Measurements from ENCODE around the gene EEF1A1. TPM values are rescaled to one million over a fixed set of nuclear protein-coding genes. Genes with fewer than 3 reads are reported as not detected.
"Not testable (repeated sequence)": the region's sequence is repeated elsewhere in the genome, so short reads cannot be mapped to it uniquely, and the experiment has no call there.

EEF1A1 gene
- total RNA-seq, 1 experiment from 2014 or later: 10,623 TPM

- no peak overlapping the region for H3K4me3 ChIP-seq (ENCODE audit: low read length)
- H3K9ac ChIP-seq (ENCODE audit: low read length): no peak overlapping the region
- no peaks in the 10 kb centered on the region for H3K9me2 ChIP-seq (replicated peaks; ENCODE audit: insufficient read depth, low read length)
- H3K36me3 ChIP-seq (ENCODE audit: insufficient read depth, low read length): no peaks in the 10 kb centered on the region
- H2AFZ ChIP-seq (ENCODE audit: low read length): no peak overlapping the region
- no peaks in the 10 kb centered on the region for H3K79me2 ChIP-seq (ENCODE audit: low read length)
- peaks cover 2% of the 10 kb centered on the region for H3K4me1 ChIP-seq (ENCODE audit: low read length)
- no peak for DNase-seq
- no peak overlapping the region for H3K4me2 ChIP-seq (ENCODE audit: low read depth, low read length, poor library complexity, severe bottlenecking)
- H3K27me3 ChIP-seq (ENCODE audit: low read length): no peaks in the 10 kb centered on the region
- H3K27ac ChIP-seq (ENCODE audit: low read length): no peak overlapping the region
- H3K9me3 ChIP-seq (ENCODE audit: low read length): no peaks in the 10 kb centered on the region
- no peaks in the 10 kb centered on the region for H4K20me1 ChIP-seq (ENCODE audit: insufficient read depth, low read depth, low read length)
Observed at GRCh38 chr6:73560853-73561407, 40.1 kb upstream of the EEF1A1 start.

GRCh38 chr6:73560182-73560732 lies 39.4 kb upstream of the EEF1A1 start:
- H3K4me3 ChIP-seq (ENCODE audit: low read length): no peak overlapping the region
- no peaks in the 10 kb centered on the region for H3K27me3 ChIP-seq (ENCODE audit: low read length)
- H3K4me2 ChIP-seq (ENCODE audit: low read depth, low read length, poor library complexity, severe bottlenecking): no peak overlapping the region
- no peaks in the 10 kb centered on the region for H4K20me1 ChIP-seq (ENCODE audit: insufficient read depth, low read depth, low read length)
- H3K79me2 ChIP-seq (ENCODE audit: low read length): no peaks in the 10 kb centered on the region
- no peak overlapping the region for H3K27ac ChIP-seq (ENCODE audit: low read length)
- H3K9me2 ChIP-seq (replicated peaks; ENCODE audit: insufficient read depth, low read length): no peaks in the 10 kb centered on the region
- H3K9ac ChIP-seq (ENCODE audit: low read length): no peak overlapping the region
- peaks cover 2% of the 10 kb centered on the region for H3K4me1 ChIP-seq (ENCODE audit: low read length)
- no peak overlapping the region for H2AFZ ChIP-seq (ENCODE audit: low read length)
- H3K36me3 ChIP-seq (ENCODE audit: insufficient read depth, low read length): no peaks in the 10 kb centered on the region
- H3K9me3 ChIP-seq (ENCODE audit: low read length): no peaks in the 10 kb centered on the region
- no peak for DNase-seq

GRCh38 chr6:73559399-73559794 lies 38.6 kb upstream of the EEF1A1 start:
- not testable (repeated sequence) for H2AFZ ChIP-seq (ENCODE audit: low read length); H3K27ac ChIP-seq (ENCODE audit: low read length); H3K36me3 ChIP-seq (ENCODE audit: insufficient read depth, low read length); H3K9ac ChIP-seq (ENCODE audit: low read length); H3K27me3 ChIP-seq (ENCODE audit: low read length); H3K79me2 ChIP-seq (ENCODE audit: low read length); H4K20me1 ChIP-seq (ENCODE audit: insufficient read depth, low read depth, low read length); H3K4me1 ChIP-seq (ENCODE audit: low read length); DNase-seq; H3K9me2 ChIP-seq (replicated peaks; ENCODE audit: insufficient read depth, low read length); H3K4me3 ChIP-seq (ENCODE audit: low read length); H3K9me3 ChIP-seq (ENCODE audit: low read length); H3K4me2 ChIP-seq (ENCODE audit: low read depth, low read length, poor library complexity, severe bottlenecking)

GRCh38 chr6:73558624-73559398 lies 38.0 kb upstream of the EEF1A1 start:
- no peaks in the 10 kb centered on the region for H3K36me3 ChIP-seq (ENCODE audit: insufficient read depth, low read length)
- peaks cover 2% of the 10 kb centered on the region for H3K4me1 ChIP-seq (ENCODE audit: low read length)
- no peak for DNase-seq
- H2AFZ ChIP-seq (ENCODE audit: low read length): no peak overlapping the region
- no peaks in the 10 kb centered on the region for H4K20me1 ChIP-seq (ENCODE audit: insufficient read depth, low read depth, low read length)
- no peaks in the 10 kb centered on the region for H3K27me3 ChIP-seq (ENCODE audit: low read length)
- H3K79me2 ChIP-seq (ENCODE audit: low read length): no peaks in the 10 kb centered on the region
- H3K9ac ChIP-seq (ENCODE audit: low read length): no peak overlapping the region
- no peak overlapping the region for H3K4me2 ChIP-seq (ENCODE audit: low read depth, low read length, poor library complexity, severe bottlenecking)
- H3K9me3 ChIP-seq (ENCODE audit: low read length): no peaks in the 10 kb centered on the region
- no peak overlapping the region for H3K27ac ChIP-seq (ENCODE audit: low read length)
- H3K4me3 ChIP-seq (ENCODE audit: low read length): no peak overlapping the region
- no peaks in the 10 kb centered on the region for H3K9me2 ChIP-seq (replicated peaks; ENCODE audit: insufficient read depth, low read length)

- Histone ChIP-seq H3K27ac (ENCODE audit: low read length) (no peak overlapping the region), H3K4me2 (ENCODE audit: low read depth, low read length, poor library complexity, severe bottlenecking) (no peak overlapping the region), H3K9me3 (ENCODE audit: low read length) (no peaks in the 10 kb centered on the region), H2AFZ (ENCODE audit: low read length) (no peak overlapping the region), H4K20me1 (ENCODE audit: insufficient read depth, low read depth, low read length) (no peaks in the 10 kb centered on the region), H3K9ac (ENCODE audit: low read length) (no peak overlapping the region), H3K27me3 (ENCODE audit: low read length) (no peaks in the 10 kb centered on the region), H3K9me2 (replicated peaks; ENCODE audit: insufficient read depth, low read length) (no peaks in the 10 kb centered on the region), H3K4me3 (ENCODE audit: low read length) (no peak overlapping the region), H3K36me3 (ENCODE audit: insufficient read depth, low read length) (no peaks in the 10 kb centered on the region), H3K79me2 (ENCODE audit: low read length) (no peaks in the 10 kb centered on the region), H3K4me1 (ENCODE audit: low read length) (peaks cover 2% of the 10 kb centered on the region)
- DNase-seq: no peak
Observed at GRCh38 chr6:73556836-73557235, 36.0 kb upstream of the EEF1A1 start.

GRCh38 chr6:73555380-73555949 lies 34.6 kb upstream of the EEF1A1 start:
- not testable (repeated sequence) for H2AFZ ChIP-seq (ENCODE audit: low read length); DNase-seq; H3K27ac ChIP-seq (ENCODE audit: low read length); H3K27me3 ChIP-seq (ENCODE audit: low read length); H3K9me2 ChIP-seq (replicated peaks; ENCODE audit: insufficient read depth, low read length); H4K20me1 ChIP-seq (ENCODE audit: insufficient read depth, low read depth, low read length); H3K36me3 ChIP-seq (ENCODE audit: insufficient read depth, low read length); H3K4me2 ChIP-seq (ENCODE audit: low read depth, low read length, poor library complexity, severe bottlenecking); H3K9ac ChIP-seq (ENCODE audit: low read length); H3K79me2 ChIP-seq (ENCODE audit: low read length); H3K4me1 ChIP-seq (ENCODE audit: low read length); H3K4me3 ChIP-seq (ENCODE audit: low read length); H3K9me3 ChIP-seq (ENCODE audit: low read length)

- H3K79me2 ChIP-seq (ENCODE audit: low read length); DNase-seq; H3K4me2 ChIP-seq (ENCODE audit: low read depth, low read length, poor library complexity, severe bottlenecking); H3K4me3 ChIP-seq (ENCODE audit: low read length); H4K20me1 ChIP-seq (ENCODE audit: insufficient read depth, low read depth, low read length); H3K9me3 ChIP-seq (ENCODE audit: low read length); H3K36me3 ChIP-seq (ENCODE audit: insufficient read depth, low read length); H3K9me2 ChIP-seq (replicated peaks; ENCODE audit: insufficient read depth, low read length); H3K27ac ChIP-seq (ENCODE audit: low read length); H3K9ac ChIP-seq (ENCODE audit: low read length); H2AFZ ChIP-seq (ENCODE audit: low read length); H3K4me1 ChIP-seq (ENCODE audit: low read length); H3K27me3 ChIP-seq (ENCODE audit: low read length): not testable (repeated sequence)
Observed at GRCh38 chr6:73551115-73551514, 30.3 kb upstream of the EEF1A1 start.

Measured in Karpas-422 (cell line).